GM18499 (cell line): Measurements from ENCODE around the gene POU2F1.

Experiments
- ATAC-seq: cut with Tn5 transposase; IDR thresholded peaks from one replicate; pipeline ENCODE4 v1.9.1; 2021; ENCODE audit warnings: moderate number of reproducible peaks; ENCODE audit not compliant: insufficient read depth, unreplicated experiment

The POU2F1 gene

GRCh38 chr1:167455786-167456446, 235.2 kb downstream of the POU2F1 start:
- no peak for ATAC-seq

GRCh38 chr1:167456524-167456923, 235.8 kb downstream of the POU2F1 start:
- ATAC-seq = no peak

DNA sequence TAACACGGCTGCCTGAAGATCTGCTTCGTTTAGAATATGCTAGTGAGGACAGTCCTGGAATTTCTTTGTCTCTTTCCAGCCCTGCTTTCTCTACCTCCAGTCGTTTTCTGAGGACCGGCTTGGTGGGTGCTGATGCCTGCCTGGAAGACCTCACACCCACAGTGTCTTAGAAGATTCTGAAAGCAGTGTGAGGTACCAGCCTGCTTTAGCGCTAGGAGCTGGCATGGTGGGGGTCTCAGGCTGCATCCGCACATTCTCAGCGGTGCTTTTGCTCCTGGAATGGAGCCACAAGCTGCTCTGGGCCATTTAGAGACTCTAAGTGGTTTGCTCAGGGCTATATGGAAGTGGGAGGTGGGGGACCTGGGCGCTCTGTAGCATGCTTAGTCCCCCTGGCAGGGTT, 236.2 kb downstream of the POU2F1 start:
- no peak for ATAC-seq

DNA sequence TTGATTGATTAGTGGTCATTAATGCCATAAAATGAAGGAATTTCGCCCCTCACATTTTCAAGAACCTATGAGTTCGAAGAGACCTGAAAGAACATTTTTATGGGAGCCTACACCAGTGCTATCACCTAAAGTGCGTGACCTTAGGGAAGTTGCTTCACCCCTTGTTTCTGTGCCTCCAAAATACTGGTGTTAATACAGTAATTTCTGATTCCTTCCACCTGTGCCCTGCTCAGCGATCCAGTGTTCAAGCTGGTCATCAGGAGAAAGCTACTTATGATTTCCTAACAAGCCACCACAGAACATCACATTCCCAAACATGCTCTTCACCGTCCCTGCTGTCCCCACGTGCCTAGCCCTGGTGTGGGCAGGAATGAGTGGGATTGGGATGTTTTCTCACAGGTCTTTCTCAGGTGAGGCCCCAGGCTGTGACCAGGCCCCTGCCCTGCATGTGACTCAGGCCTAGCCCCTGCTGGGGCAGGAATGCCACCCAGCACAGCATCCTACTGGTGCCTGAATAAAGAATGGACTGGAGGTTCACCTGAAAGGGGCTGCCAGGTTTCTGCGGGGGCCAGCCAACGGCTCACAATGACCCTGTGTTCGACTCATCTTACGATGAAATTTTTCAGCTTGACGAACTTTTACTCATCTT, 237.4 kb downstream of the POU2F1 start:
- no peak for ATAC-seq

GRCh38 chr1:167460836-167461235, 240.2 kb downstream of the POU2F1 start:
- ATAC-seq = no peak

DNA sequence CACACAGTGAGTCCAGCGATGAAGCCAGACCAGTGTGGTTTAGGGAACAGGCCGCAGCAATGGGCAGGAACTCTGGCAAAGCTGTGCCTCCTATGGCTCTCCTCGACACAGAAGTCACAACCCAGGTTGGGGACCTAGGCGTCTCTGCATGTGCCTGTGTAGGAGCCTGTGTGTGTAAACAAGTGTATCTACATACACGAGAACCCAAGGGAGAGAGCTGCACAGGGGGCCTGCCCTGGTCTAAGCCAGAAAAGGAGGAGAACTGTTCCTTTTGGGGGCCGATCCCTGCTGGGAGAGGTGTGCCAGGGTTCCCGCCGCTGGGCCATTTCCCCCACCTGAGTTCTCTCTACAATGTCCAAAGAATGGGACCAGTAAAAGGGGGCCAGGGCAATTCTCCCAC, 241.7 kb downstream of the POU2F1 start:
- ATAC-seq = no peak

DNA sequence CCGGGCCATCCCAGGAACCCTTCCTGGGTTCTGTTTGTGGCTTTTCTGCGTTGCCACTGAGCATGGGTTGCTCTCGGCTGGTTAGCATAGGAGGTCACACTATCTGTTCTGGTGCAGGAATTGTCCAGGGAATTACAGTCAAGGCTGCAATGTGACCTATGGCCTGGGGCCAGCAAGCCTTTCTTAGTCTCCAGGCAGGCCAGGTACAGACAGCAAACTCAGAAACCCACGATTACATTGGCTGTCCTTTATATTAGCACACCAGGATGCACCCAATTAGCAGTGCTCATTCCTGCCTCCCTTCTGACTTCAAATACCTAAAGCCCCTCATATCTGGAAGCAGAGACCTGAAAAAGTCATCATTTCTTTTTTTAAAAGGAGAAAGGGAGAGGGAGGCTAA, 242.4 kb downstream of the POU2F1 start:
- ATAC-seq = no peak

GRCh38 chr1:167463875-167464575, 243.3 kb downstream of the POU2F1 start:
- no peak for ATAC-seq

DNA sequence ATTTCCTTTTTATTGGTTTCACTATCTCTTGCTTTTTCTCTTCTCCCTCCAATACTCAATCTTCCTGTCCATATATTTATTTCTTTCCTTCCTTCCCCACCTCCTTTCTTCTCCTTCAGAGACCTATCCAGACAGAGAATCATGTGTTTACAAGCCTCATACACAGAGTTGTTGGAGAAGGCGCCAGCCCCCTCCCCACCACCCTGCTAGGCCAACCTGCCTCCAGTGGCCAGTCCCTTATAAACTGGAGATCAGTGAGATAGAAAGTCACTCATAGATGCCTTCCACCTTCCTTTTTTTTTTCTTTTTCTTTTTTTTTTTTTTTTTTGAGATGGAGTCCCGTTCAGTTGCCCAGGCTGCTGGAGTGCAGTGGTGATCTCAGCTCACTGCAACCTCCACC, 244.3 kb downstream of the POU2F1 start:
- ATAC-seq = no peak

GRCh38 chr1:167465743-167466142, 245.1 kb downstream of the POU2F1 start:
- ATAC-seq = no peak

- no peak for ATAC-seq
Measured at GRCh38 chr1:167467126-167467710, 246.5 kb downstream of the POU2F1 start.

DNA sequence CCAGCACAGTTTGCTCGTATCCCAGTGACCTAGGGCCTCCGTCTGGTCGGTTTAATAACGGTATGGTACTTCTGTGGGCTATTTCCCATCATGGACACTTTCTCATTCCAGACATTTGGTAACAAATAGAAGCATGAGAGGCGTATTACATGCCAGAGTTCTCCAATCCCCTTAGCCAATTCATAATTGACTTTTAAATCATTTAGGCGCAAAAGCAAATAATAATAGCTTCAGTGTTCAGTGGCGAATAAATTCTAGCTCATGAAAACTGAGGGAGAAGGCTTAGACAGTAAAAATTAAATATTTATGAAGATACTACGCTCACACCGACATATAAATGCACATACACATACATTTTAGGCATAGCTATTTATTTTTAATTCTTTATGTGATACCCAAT, 247.1 kb downstream of the POU2F1 start:
- no peak for ATAC-seq

DNA sequence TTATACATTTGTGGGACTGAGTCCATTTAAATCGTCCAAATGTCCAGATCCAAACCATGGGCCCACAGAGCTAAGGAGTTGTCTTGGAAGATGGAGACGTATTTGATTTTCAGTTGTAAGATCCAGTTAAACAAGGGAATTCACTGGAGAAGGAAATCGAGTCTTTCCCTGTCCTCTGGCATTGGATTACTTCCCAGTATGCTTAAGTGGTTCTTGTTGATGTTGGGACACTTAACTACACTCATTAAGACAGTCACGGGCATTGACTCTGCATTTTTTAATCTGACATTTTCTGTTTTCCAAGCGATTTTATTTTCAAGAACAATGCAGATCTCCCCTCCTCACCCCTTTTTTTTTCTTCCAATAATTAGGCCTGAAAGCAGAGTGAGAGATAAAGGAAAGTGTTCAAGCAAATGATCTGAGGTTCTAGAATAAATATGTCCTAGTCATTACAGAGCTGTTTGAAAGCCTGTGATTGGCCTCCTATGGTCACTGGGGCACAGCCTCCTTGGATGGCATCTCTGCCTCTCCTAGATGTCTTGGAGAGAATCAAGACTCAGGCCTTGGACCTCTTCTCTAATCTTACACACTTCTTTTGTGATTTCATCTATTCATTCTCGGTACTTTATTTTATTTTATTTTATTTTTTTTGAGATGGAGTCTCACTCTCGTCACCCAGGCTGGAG, 248.7 kb downstream of the POU2F1 start:
- ATAC-seq = no peak

DNA sequence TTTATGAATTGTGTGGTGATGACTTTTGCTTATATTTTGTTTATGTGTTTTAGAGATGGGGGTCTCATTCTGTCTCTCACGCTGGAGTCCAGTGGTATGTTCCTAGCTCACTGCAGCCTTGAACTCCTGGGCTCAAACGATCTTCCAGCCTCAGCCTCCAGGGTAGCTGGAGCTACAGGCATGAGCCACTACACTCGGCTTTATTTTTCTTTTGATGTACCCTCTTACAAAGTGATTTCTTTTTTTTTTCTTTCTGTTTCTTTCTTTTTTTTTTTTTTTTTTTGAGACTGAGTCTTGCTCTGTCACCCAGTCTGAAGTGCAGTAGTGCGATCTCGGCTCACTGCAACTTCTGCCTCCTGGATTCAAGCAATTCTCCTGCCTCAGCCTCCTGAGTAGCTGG, 250.9 kb downstream of the POU2F1 start:
- no peak for ATAC-seq

DNA sequence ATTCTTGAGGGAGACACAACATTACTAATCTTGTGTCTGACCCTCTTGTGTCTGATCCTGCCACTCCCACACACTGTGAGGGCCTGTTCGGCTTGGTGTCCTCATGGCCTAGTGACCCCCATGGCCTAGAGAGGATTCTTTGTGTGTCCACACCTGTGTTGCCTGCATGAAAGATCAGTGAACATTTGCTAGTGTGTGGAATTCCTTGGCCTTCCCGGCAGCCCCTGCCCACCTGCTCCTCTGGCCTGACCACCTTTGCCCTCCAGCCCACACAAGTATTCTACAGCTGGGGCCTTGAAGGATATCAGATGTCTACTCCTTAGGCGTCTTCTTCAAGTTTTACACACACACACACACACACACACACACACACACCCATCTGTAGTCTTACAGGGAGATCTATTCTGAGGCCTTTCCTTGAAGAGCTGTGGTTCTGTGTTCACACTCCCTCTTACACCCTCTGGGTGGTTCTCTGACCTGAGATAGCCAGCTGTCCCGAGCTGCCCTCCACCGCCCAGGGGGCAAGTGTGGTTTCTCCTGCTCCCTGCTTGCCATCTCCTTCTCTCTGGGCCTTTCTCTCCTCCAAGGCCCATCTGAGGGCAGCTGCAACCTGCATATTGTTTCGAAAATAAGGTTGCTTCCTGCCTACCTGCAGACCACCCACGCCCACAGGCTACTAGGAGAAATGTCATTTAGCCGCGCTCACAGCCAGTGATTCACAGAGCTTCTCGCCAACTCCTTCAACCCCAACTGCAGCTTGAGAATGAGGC, 252.3 kb downstream of the POU2F1 start:
- no peak for ATAC-seq

GRCh38 chr1:167473761-167474160, 253.1 kb downstream of the POU2F1 start:
- ATAC-seq = no peak

DNA sequence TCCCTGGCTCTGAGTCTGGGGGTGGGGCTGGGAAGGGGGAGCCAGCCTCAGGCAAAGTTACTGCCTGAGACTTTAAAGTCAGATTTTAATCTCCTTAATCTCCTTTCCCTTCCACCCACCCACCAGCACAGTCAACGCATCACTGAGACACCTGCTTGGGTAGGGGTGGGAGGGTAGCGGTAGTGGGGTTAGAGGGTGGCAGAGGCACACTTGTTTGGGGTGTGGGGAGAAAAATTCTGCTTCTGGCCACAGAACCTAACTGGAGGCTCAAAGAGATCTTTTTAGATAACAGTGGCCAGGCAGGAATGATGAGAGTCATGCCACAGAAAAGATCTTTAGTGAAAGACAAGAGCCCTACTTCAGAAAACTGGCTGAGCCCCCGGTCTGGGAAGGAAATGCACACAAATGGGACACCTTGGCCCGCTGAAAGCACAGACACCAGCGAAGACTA, 253.5 kb downstream of the POU2F1 start:
- no peak for ATAC-seq

DNA sequence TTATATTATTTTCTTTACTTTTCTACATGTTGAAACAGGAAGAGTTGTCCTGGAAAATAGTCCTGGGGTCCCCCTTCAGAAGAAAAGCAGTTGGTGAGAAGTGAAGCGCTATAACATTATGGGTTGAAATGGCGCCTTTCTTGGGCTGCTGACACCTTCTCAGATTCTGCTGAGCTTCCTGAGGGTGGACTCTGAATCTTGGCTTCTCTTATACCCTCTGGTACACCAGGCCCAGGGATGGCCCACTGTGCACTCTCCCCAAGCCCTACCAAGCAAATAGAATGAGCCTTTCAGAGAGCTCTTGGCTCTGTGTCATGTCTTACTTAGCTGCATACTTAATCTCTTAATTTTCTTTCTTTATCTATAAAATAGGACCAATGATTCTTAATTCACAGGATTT, 255.4 kb downstream of the POU2F1 start:
- ATAC-seq = no peak
